Natural killer cell (primary cell): ENCODE results near the gene CPB1. TPM values are rescaled to one million over a fixed set of nuclear protein-coding genes. Genes with fewer than 3 reads are reported as not detected.

ENCODE experiments used
- ATAC-seq, 3 donors: fragments of 150-1000 bp in 2 of 3; fragments of 200-7000 bp in 1 of 3; cut with Tn5 transposase; 1 replicate in 1 of 3; 2 replicates in 2 of 3; pipeline ENCODE4 v1.10.0; 2021; ENCODE audit warnings: mild to moderate bottlenecking in 2 of 3, moderate library complexity in 2 of 3
- DNase-seq, 2 donors: peaks; one replicate each; pipeline versions ENCODE4 v3.0.0 to v3.0.0-alpha.2; 2013 to 2021; ENCODE audit warnings: mixed read lengths in 1 of 2
- H3K27ac ChIP-seq: one replicate; pipeline ENCODE4 v1.5.1; 2013; ENCODE audit warnings: mild to moderate bottlenecking, low read length
- H3K27me3 ChIP-seq: one replicate; pipeline ENCODE4 v1.6.1; 2013; ENCODE audit warnings: low read length; ENCODE audit not compliant: control insufficient read depth, insufficient read depth
- H3K36me3 ChIP-seq: one replicate; pipeline ENCODE4 v1.6.1; 2013; ENCODE audit warnings: low read length; ENCODE audit not compliant: control insufficient read depth, insufficient read depth
- H3K4me1 ChIP-seq: one replicate; pipeline ENCODE4 v1.6.1; 2013; ENCODE audit warnings: low read length; ENCODE audit not compliant: control insufficient read depth, insufficient read depth
- H3K4me3 ChIP-seq: one replicate; pipeline ENCODE4 v1.5.1; 2013; ENCODE audit warnings: low read length
- H3K9me3 ChIP-seq: one replicate; pipeline ENCODE4 v1.6.1; 2013; ENCODE audit warnings: low read length; ENCODE audit not compliant: control insufficient read depth, insufficient read depth
- H3K27ac Mint-ChIP-seq, 2 donors: one replicate each; pipeline ENCODE4 v1.8.0; 2022; ENCODE audit warnings: mild to moderate bottlenecking in 2 of 2, mixed read lengths in 2 of 2, moderate library complexity in 1 of 2
- H3K27me3 Mint-ChIP-seq, 2 donors: one replicate each; pipeline ENCODE4 v1.8.0; 2022; ENCODE audit warnings: low read depth in 2 of 2, mixed read lengths in 2 of 2
- H3K36me3 Mint-ChIP-seq: one replicate; pipeline ENCODE4 v1.8.0; 2022; ENCODE audit warnings: mixed read lengths
- H3K4me1 Mint-ChIP-seq, 2 donors: one replicate each; pipeline ENCODE4 v1.8.0; 2022; ENCODE audit warnings: mixed read lengths in 2 of 2
- H3K4me3 Mint-ChIP-seq: one replicate; pipeline ENCODE4 v1.8.0; 2022; ENCODE audit warnings: mild to moderate bottlenecking, moderate library complexity, mixed read lengths
- H3K9me3 Mint-ChIP-seq, 2 donors: one replicate each; pipeline ENCODE4 v1.8.0; 2022; ENCODE audit warnings: mixed read lengths in 2 of 2
- WGBS: methylation state at CpG from one replicate; pipeline ENCODE4 v1.1.7; 2013; ENCODE audit warnings: missing lambda C conversion rate; ENCODE audit not compliant: insufficient coverage; 5-methylcytosine and 5-hydroxymethylcytosine counted together
- intact Hi-C: fragments of 100-400 bp; cut with micrococcal nuclease; formaldehyde crosslinking; loops from one replicate; pipeline ENCODE4 v1.14.2; 2022
- total RNA-seq, 4 donors: library from RNA; stranded (reverse); fragments of 120-200 nt in 1 of 4; gene quantifications; one replicate each; pipeline versions ENCODE4 v1.2.3 to v1.2.4, GENCODE V29; 2013 to 2022
- TF ChIP-seq, protein P1 (sequence below): fragments of 200-600 bp; IDR thresholded peaks from one replicate; pipeline ENCODE4 v1.8.0; 2022; ENCODE audit warnings: antibody characterized with exemption

The CPB1 gene
- total RNA-seq, 3 donors from 2014 or later (not counting 1 experiment from before 2014, with no cell fraction given): not detected

DNA sequence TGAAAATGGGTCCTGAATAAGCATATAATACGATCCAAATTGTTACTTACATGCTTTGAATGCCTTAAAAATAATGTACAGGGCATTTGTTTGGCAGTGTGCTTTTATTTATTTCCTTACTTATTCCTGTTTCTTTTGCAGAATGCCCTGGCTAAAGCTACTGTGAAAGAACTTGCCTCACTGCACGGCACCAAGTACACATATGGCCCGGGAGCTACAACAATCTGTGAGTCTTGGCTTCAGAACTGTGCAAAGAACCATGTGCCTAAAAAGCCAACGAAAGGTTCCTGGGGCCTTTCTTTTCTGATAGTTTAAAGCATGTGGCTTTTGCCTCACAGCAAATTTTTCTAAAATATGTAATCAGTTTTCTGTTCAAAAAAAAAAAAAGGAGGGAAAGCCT, 29.7 kb downstream of the CPB1 start:
- Mint-ChIP-seq H3K27ac (no peak overlapping the region), H3K4me3 (no peak overlapping the region), H3K36me3 (no peaks in the 10 kb centered on the region), H3K4me1 (no peaks in the 10 kb centered on the region), H3K27me3 (peaks cover 8 to 28% of the 10 kb centered on the region in 2 donors), H3K9me3 (no peaks in the 10 kb centered on the region)
- DNase-seq (no peak), ATAC-seq (no peak)
- Histone ChIP-seq H3K9me3 (no peaks in the 10 kb centered on the region), H3K36me3 (no peaks in the 10 kb centered on the region), H3K4me3 (no peak overlapping the region), H3K27ac (no peak overlapping the region), H3K4me1 (no peaks in the 10 kb centered on the region), H3K27me3 (no peaks in the 10 kb centered on the region)
- WGBS: 80% methylated on average over 3 of the region's 4 CpGs
- intact Hi-C loops: no loop called here
- TF ChIP-seq, protein P1, sequence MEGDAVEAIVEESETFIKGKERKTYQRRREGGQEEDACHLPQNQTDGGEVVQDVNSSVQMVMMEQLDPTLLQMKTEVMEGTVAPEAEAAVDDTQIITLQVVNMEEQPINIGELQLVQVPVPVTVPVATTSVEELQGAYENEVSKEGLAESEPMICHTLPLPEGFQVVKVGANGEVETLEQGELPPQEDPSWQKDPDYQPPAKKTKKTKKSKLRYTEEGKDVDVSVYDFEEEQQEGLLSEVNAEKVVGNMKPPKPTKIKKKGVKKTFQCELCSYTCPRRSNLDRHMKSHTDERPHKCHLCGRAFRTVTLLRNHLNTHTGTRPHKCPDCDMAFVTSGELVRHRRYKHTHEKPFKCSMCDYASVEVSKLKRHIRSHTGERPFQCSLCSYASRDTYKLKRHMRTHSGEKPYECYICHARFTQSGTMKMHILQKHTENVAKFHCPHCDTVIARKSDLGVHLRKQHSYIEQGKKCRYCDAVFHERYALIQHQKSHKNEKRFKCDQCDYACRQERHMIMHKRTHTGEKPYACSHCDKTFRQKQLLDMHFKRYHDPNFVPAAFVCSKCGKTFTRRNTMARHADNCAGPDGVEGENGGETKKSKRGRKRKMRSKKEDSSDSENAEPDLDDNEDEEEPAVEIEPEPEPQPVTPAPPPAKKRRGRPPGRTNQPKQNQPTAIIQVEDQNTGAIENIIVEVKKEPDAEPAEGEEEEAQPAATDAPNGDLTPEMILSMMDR: no peak

GRCh38 chr3:148861277-148861869, 33.8 kb downstream of the CPB1 start:
- DNase-seq (peak in 1 of 2 donors; percentile 60), ATAC-seq (peak; percentile 60 to 67 (median 64))
- Mint-ChIP-seq H3K4me1 (no peaks in the 10 kb centered on the region), H3K36me3 (no peaks in the 10 kb centered on the region), H3K4me3 (no peak overlapping the region), H3K9me3 (no peaks in the 10 kb centered on the region), H3K27me3 (peaks cover 12 to 17% of the 10 kb centered on the region in 2 donors), H3K27ac (no peak overlapping the region)
- Histone ChIP-seq H3K9me3 (no peaks in the 10 kb centered on the region), H3K4me3 (no peak overlapping the region), H3K36me3 (no peaks in the 10 kb centered on the region), H3K4me1 (no peaks in the 10 kb centered on the region), H3K27me3 (no peaks in the 10 kb centered on the region), H3K27ac (no peak overlapping the region)
- intact Hi-C loops: loop anchor here (1.0 kb wide), 3 partner anchors 82 to 412 kb away; no protein-coding TSS in a partner anchor
- TF ChIP-seq, protein P1: peak; percentile 66
- no CpG with 5 or more reads among the region's 1 CpG for WGBS

DNA sequence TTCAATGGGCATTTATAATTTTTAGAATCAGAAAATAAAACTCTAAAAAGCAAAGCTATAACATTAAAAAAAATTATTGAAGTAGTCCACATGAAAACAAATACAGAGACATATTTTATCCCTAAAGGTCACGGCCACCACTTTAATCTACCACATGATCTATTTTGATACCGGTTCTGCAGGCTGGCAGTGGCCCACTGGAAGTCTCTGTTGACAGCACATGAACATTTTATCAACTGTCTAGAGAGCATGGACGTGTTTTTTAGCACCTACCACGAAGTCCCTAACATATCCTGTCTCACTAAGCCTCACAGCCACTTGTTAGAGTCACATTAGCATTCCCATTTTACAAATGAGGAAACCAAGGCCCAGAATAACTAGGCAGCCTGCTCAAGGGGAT, 35.7 kb downstream of the CPB1 start:
- ATAC-seq: no peak
- TF ChIP-seq, protein P1: no peak
- no peaks in the 10 kb centered on the region for H3K9me3 ChIP-seq
- no peaks in the 10 kb centered on the region for H3K4me1 Mint-ChIP-seq
- H3K27ac Mint-ChIP-seq: no peak overlapping the region
- peaks cover 17 to 20% of the 10 kb centered on the region in 2 donors for H3K27me3 Mint-ChIP-seq
- H3K36me3 Mint-ChIP-seq: no peaks in the 10 kb centered on the region
- H3K27ac ChIP-seq: no peak overlapping the region
- no peak overlapping the region for H3K4me3 Mint-ChIP-seq
- H3K27me3 ChIP-seq: no peaks in the 10 kb centered on the region
- no peaks in the 10 kb centered on the region for H3K36me3 ChIP-seq
- no peak for DNase-seq
- no peaks in the 10 kb centered on the region for H3K9me3 Mint-ChIP-seq
- intact Hi-C loops: no loop called here
- no peaks in the 10 kb centered on the region for H3K4me1 ChIP-seq
- no peak overlapping the region for H3K4me3 ChIP-seq
- WGBS: 29% methylated on average over 4 of the region's 4 CpGs

GRCh38 chr3:148863814-148864213, 36.2 kb downstream of the CPB1 start:
- H3K27me3 Mint-ChIP-seq: peaks cover 17 to 20% of the 10 kb centered on the region in 2 donors
- no peak overlapping the region for H3K27ac ChIP-seq
- no CpG with 5 or more reads among the region's 5 CpGs for WGBS
- DNase-seq (no peak), ATAC-seq (peak in 1 of 3 donors; percentile 64)
- no peaks in the 10 kb centered on the region for H3K9me3 ChIP-seq
- H3K9me3 Mint-ChIP-seq: no peaks in the 10 kb centered on the region
- TF ChIP-seq, protein P1: no peak
- H3K4me3 ChIP-seq: no peak overlapping the region
- no peaks in the 10 kb centered on the region for H3K36me3 ChIP-seq
- no peak overlapping the region for H3K27ac Mint-ChIP-seq
- no peaks in the 10 kb centered on the region for H3K4me1 ChIP-seq
- H3K36me3 Mint-ChIP-seq: no peaks in the 10 kb centered on the region
- H3K4me3 Mint-ChIP-seq: no peak overlapping the region
- intact Hi-C loops: no loop called here
- no peaks in the 10 kb centered on the region for H3K27me3 ChIP-seq
- H3K4me1 Mint-ChIP-seq: no peaks in the 10 kb centered on the region
